Kidney epithelial cell (primary cell): Measurements from ENCODE around the gene RNF41. TPM values are rescaled to one million over a fixed set of nuclear protein-coding genes. Genes with fewer than 3 reads are reported as not detected.
"Not testable (repeated sequence)": the region's sequence is repeated elsewhere in the genome, so short reads cannot be mapped to it uniquely, and the experiment has no call there.

Experiments
- DNase-seq: peaks from one replicate; pipeline ENCODE4 v3.0.0-alpha.2; 2010; ENCODE audit warnings: low read depth
- H3K27me3 ChIP-seq: 2 replicates; pipeline ENCODE4 v1.6.0; 2011; ENCODE audit warnings: low read length; ENCODE audit not compliant: control insufficient read depth, insufficient read depth
- H3K36me3 ChIP-seq: 2 replicates; pipeline ENCODE4 v1.5.1; 2011; ENCODE audit warnings: low read length; ENCODE audit not compliant: control insufficient read depth, insufficient read depth
- H3K4me3 ChIP-seq: 2 replicates; pipeline ENCODE4 v1.5.1; 2011; ENCODE audit warnings: low read depth, mild to moderate bottlenecking, control low read depth, low read length
- total RNA-seq: library from RNA; depleted of rRNA; stranded (reverse); fragments of >200 nt; gene quantifications from 2 replicates; pipeline ENCODE4 v1.2.3, GENCODE V29; 2015
- TF ChIP-seq, protein P1 (sequence below): IDR thresholded peaks from 2 replicates; pipeline ENCODE4 v1.5.1; 2011; ENCODE audit warnings: mild to moderate bottlenecking, moderate library complexity, low read length, control low read depth, inconsistent platforms; ENCODE audit not compliant: insufficient read depth, poor library complexity, severe bottlenecking

RNF41 gene
- total RNA-seq, 1 donor from 2014 or later, result 77.4 TPM

DNA sequence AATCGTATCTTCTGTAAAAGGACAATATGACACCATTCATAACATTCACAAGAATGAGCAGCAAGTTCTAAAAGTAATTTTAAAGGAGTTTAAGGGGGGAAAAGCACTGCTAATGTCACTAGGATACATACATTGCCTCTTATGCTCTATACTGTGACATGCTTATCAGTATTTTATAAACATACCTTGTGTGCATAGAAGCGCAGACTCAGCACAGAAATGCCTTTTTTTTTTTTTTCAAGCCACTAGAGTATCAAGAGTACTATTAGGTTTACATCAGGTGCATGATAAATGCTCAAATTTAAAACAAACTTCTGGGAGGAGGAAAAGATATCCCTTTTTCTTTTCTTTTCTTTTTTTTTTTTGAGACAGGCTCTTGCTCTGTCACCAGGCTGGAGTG, 18.9 kb downstream of the RNF41 start:
- no peak overlapping the region for H3K4me3 ChIP-seq
- no peaks in the 10 kb centered on the region for H3K27me3 ChIP-seq
- no peak for DNase-seq
- TF ChIP-seq, protein P1, sequence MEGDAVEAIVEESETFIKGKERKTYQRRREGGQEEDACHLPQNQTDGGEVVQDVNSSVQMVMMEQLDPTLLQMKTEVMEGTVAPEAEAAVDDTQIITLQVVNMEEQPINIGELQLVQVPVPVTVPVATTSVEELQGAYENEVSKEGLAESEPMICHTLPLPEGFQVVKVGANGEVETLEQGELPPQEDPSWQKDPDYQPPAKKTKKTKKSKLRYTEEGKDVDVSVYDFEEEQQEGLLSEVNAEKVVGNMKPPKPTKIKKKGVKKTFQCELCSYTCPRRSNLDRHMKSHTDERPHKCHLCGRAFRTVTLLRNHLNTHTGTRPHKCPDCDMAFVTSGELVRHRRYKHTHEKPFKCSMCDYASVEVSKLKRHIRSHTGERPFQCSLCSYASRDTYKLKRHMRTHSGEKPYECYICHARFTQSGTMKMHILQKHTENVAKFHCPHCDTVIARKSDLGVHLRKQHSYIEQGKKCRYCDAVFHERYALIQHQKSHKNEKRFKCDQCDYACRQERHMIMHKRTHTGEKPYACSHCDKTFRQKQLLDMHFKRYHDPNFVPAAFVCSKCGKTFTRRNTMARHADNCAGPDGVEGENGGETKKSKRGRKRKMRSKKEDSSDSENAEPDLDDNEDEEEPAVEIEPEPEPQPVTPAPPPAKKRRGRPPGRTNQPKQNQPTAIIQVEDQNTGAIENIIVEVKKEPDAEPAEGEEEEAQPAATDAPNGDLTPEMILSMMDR, result no peak
- H3K36me3 ChIP-seq, result peaks cover 4% of the 10 kb centered on the region

DNA sequence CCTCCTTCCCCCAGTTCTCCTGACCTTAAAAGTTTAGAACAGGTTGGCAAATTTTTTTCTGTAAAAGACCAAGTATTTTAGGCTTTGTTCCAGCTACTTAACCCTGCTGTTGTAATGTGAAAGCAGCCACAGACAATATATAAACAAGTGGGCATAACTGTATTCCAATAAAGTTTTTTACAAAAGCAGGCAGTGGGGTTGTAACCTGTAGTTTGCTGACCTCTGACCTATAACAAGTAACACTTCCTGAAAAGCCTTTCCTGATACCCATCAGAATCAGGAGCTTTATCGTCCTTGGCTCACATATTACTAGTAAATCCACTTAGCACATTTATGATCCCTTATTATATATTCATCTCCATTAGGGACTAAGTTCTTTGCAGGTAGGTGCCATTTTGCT, 19.4 kb downstream of the RNF41 start:
- TF ChIP-seq, protein P1, result no peak
- H3K36me3 ChIP-seq, result peaks cover 4% of the 10 kb centered on the region
- H3K4me3 ChIP-seq, result no peak overlapping the region
- no peak for DNase-seq
- no peaks in the 10 kb centered on the region for H3K27me3 ChIP-seq

DNA sequence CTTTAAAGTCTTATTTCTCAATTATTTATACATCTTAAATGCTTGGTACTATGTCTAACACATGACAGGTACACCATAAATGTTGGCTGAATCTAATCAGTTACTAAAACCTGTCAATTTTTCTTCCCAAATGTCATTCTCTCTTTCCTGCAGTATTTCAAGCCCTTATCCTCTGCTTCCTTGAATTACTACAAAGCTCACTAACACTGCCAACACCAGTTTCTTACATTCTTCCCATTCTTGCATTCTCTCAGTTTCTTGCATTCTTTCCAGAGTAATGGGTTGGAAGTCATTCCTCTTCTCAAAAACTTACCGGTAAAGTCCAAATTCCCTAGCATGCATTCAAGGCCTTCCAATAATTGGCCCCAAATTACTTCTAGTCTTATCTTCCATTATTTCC, 22.9 kb downstream of the RNF41 start:
- DNase-seq, result no peak
- Histone ChIP-seq H3K36me3 (no peaks in the 10 kb centered on the region), H3K27me3 (no peaks in the 10 kb centered on the region), H3K4me3 (no peak overlapping the region)
- TF ChIP-seq, protein P1, result no peak

GRCh38 chr12:56197921-56198635, 23.6 kb downstream of the RNF41 start:
- TF ChIP-seq, protein P1, result no peak
- no peaks in the 10 kb centered on the region for H3K27me3 ChIP-seq
- DNase-seq, result no peak
- H3K36me3 ChIP-seq, result no peaks in the 10 kb centered on the region
- H3K4me3 ChIP-seq, result no peak overlapping the region

DNA sequence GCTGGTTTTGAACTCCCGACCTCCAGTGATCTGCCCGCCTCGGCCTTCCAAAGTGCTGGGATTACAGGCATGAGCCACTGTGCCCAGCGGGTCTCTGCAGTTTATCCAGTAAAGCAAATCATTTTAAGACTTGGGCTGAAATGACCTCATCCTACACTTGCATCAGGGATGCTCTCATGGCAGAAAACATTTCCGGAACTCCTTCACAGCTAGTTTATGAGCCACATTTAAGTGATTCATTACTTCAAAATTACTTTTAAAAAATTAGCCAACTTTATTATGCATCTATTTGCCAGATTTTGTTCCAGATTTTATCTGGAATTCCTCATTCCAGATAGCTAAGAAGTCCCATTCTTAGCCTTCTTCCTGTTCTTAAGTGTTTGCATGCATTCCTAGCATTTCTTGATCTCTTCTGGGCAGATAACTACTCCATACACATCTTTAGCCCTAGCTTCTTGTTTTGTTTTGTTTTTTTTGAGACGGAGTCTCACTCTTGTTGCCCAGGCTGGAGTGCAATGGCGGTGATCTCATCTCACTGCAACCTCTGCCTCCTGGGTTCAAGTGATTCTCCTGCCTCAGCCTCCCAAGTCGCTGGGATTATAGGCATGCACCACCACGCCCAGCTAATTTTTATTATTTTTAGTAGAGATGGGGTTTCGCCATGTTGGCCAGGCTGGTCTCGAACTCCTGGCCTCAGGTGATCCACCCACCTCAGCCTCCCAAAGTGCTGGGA, 24.7 kb downstream of the RNF41 start:
- peak; percentile 19 for DNase-seq
- H3K4me3 ChIP-seq, H3K27me3 ChIP-seq, H3K36me3 ChIP-seq: not testable (repeated sequence)

DNA sequence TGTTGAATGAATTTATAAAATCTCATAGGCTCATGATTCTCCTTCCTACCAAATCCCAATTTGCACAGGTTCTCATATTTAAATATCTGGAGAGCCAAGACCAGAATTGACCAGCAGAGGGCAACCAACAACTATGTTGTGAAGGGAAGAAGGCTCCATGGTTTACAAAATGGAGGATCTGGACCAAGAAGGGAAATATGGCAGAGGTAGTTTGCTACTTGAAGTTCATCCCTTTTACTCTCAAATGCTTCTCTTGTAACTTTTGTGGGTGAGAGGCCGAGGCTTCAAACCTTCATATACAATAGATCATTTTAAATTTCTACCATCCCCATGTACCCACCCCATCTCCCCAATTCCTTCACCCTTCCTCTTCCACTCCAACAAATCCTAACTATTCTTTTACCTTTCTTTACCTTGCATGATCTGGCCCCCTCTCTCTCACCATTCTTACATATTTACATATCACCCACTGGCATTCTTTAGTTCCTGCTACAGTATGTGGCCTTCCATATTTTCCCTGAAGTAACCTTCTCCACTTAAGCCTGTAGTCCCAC, 28.6 kb downstream of the RNF41 start:
- Histone ChIP-seq H3K36me3 (no peaks in the 10 kb centered on the region), H3K27me3 (no peaks in the 10 kb centered on the region), H3K4me3 (no peak overlapping the region)
- TF ChIP-seq, protein P1, result peak; percentile 81
- DNase-seq, result no peak
